HUES48 (cell line): ENCODE data around the gene SIKE1.

Experiments
- H3K27ac ChIP-seq: one replicate; pipeline ENCODE4 v1.7.0; 2013; ENCODE audit warnings: low read depth, low read length, inconsistent platforms
- H3K27me3 ChIP-seq: 2 replicates; pipeline ENCODE4 v1.6.1; 2013; ENCODE audit warnings: mild to moderate bottlenecking, low read length; ENCODE audit not compliant: control insufficient read depth, insufficient read depth
- H3K36me3 ChIP-seq: 2 replicates; pipeline ENCODE4 v1.6.1; 2013; ENCODE audit warnings: low read length; ENCODE audit not compliant: control insufficient read depth, insufficient read depth
- H3K4me1 ChIP-seq: 2 replicates; pipeline ENCODE4 v1.6.1; 2013; ENCODE audit warnings: mild to moderate bottlenecking, low read length; ENCODE audit not compliant: control insufficient read depth, insufficient read depth
- H3K4me3 ChIP-seq: 2 replicates; pipeline ENCODE4 v1.5.1; 2013; ENCODE audit warnings: mild to moderate bottlenecking, low read depth, low read length
- H3K9ac ChIP-seq: 2 replicates; pipeline ENCODE4 v1.6.1; 2013; ENCODE audit warnings: mild to moderate bottlenecking, low read depth, low read length, moderate library complexity
- H3K9me3 ChIP-seq: 2 replicates; pipeline ENCODE4 v1.6.1; 2013; ENCODE audit warnings: low read length; ENCODE audit not compliant: control insufficient read depth, insufficient read depth

SIKE1 gene

DNA sequence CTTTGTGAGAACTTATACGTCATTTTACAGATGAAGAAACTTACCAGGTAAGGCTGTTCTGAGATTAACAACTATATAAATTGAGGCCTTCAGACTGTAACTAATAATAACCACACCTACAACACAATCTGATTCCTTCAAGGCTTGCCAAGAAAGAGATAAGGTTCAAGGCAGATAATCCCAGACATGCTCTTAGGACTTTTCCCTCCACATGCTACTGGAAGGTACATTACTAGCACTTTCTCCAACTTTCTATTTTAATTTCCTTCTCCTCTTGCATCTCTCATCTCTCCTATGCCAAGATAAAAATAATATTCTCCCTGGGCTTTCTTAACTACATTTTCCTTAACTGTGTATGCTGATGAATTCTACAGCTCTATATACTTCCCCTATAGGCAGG, 45.0 kb downstream of the SIKE1 start:
- no peak overlapping the region for H3K4me3 ChIP-seq
- H3K9me3 ChIP-seq: no peaks in the 10 kb centered on the region
- H3K27me3 ChIP-seq: no peaks in the 10 kb centered on the region
- no peak overlapping the region for H3K9ac ChIP-seq
- H3K4me1 ChIP-seq: no peaks in the 10 kb centered on the region
- peaks cover 99% of the 10 kb centered on the region for H3K36me3 ChIP-seq
- no peak overlapping the region for H3K27ac ChIP-seq

- Histone ChIP-seq H3K9me3 (no peaks in the 10 kb centered on the region), H3K36me3 (peaks cover 99% of the 10 kb centered on the region), H3K27me3 (no peaks in the 10 kb centered on the region)
These were observed 50.7 kb downstream of the SIKE1 start for GRCh38 chr1:114729782-114730181.

DNA sequence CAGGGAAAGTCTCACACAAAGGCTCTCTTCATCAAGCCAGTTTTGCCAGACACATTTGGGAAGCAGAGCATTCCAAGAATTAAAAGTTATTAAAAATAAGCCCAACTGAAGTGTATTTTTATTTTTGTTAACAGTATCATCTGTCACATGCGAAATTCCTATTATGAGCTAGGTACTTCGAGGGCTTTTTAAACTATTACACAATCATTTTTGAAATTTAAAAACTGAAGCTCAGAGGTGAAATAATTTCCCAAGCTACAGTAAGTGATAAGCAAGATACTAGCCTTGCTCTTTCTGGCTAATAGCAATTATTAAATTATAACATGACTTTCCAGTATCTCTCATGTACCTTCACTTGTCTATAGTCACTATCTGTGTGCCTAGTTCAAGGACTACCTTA, 51.9 kb downstream of the SIKE1 start:
- Histone ChIP-seq H3K36me3 (peaks cover 99% of the 10 kb centered on the region), H3K9me3 (no peaks in the 10 kb centered on the region), H3K27ac (no peak overlapping the region), H3K27me3 (no peaks in the 10 kb centered on the region), H3K4me1 (no peaks in the 10 kb centered on the region), H3K4me3 (no peak overlapping the region), H3K9ac (no peak overlapping the region)

More at GRCh38 chr1:114729782-114730181, 50.7 kb downstream of the SIKE1 start:
- H3K9ac ChIP-seq: no peak overlapping the region
- no peak overlapping the region for H3K27ac ChIP-seq
- no peak overlapping the region for H3K4me3 ChIP-seq
- H3K4me1 ChIP-seq: no peaks in the 10 kb centered on the region

GRCh38 chr1:114725230-114725629, 55.3 kb downstream of the SIKE1 start:
- Histone ChIP-seq H3K4me3 (no peak overlapping the region), H3K4me1 (no peaks in the 10 kb centered on the region), H3K27me3 (no peaks in the 10 kb centered on the region), H3K9me3 (no peaks in the 10 kb centered on the region), H3K9ac (no peak overlapping the region), H3K36me3 (peaks cover 99% of the 10 kb centered on the region), H3K27ac (no peak overlapping the region)

DNA sequence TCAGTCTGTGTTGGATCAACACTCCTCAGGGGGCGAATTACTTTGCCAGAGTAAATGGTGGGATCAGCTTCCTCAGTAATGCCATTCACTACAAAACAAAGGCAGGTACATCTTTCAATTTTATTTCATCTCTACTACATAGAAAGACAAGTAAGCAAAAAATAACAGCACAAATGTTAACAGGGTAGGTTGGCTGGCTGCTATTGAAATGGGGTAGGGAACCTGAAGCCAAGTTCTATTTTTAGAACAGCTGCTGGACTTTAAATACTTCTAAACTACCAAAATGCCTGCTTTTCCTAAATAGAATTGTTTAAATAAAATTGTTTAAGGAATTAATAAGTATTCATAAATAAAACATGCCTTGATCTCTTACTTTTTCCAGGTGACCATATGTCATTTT, 56.6 kb downstream of the SIKE1 start:
- no peaks in the 10 kb centered on the region for H3K27me3 ChIP-seq
- peaks cover 100% of the 10 kb centered on the region for H3K36me3 ChIP-seq
- H3K9me3 ChIP-seq: no peaks in the 10 kb centered on the region
- H3K9ac ChIP-seq: no peak overlapping the region
- no peaks in the 10 kb centered on the region for H3K4me1 ChIP-seq
- H3K27ac ChIP-seq: no peak overlapping the region
- no peak overlapping the region for H3K4me3 ChIP-seq

DNA sequence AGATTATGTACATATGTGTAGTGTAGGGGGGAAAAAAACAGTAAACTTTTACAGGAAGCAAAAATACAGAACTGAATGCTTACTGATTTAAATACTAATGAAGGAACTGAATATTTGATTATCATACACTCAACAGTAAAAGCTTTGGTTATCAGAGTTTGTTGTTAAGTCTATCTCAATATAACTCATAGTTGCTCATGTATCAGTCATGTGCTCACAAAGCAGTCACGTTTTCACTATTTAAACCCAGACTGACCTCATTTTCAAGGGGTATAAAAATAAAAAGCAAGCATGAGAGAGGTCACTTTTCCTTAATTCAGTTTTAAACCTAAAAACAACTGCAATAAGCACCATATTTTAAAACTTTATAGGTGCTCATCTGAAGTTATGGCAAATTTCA, 57.0 kb downstream of the SIKE1 start:
- H3K9me3 ChIP-seq: no peaks in the 10 kb centered on the region
- no peak overlapping the region for H3K9ac ChIP-seq
- H3K4me1 ChIP-seq: no peaks in the 10 kb centered on the region
- peaks cover 100% of the 10 kb centered on the region for H3K36me3 ChIP-seq
- H3K4me3 ChIP-seq: no peak overlapping the region
- H3K27ac ChIP-seq: no peak overlapping the region
- H3K27me3 ChIP-seq: no peaks in the 10 kb centered on the region

DNA sequence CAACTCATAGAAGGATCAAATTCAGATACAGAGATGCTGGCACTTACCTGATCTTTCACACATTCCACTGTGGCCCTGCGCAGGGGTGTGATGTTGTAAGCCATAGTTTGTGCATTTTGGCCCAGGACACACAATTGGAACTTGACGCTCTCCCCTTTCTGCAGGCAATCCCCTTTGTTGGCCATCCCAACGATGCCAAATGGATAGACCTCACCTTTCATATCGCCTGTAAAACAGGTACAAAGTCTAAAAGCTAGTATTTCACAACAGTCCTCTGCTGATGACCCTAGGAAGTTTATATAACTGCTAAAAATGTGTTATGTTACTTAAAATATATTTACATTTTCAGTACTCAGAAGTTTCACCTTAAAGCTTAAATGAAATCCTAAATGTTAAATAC, 60.0 kb downstream of the SIKE1 start:
- H3K27ac ChIP-seq: no peak overlapping the region
- H3K9ac ChIP-seq: no peak overlapping the region
- H3K27me3 ChIP-seq: no peaks in the 10 kb centered on the region
- H3K36me3 ChIP-seq: peaks cover 84% of the 10 kb centered on the region
- peaks cover 10% of the 10 kb centered on the region; the same call in 1 of the 2 replicates for H3K4me1 ChIP-seq
- H3K4me3 ChIP-seq: no peak overlapping the region
- no peaks in the 10 kb centered on the region for H3K9me3 ChIP-seq
